DOHH2 (cell line): ENCODE measurements around the gene TMEM164.

Source experiments
- H3F3A ChIP-seq: fragments of 200-600 bp; sonication (generic), shearing (Covaris generic); 2 replicates; pipeline ENCODE4 v1.6.0; 2016; ENCODE audit warnings: antibody characterized with exemption, mild to moderate bottlenecking; ENCODE audit not compliant: control insufficient read depth, insufficient read depth
- H3K27ac ChIP-seq: fragments of 200-600 bp; sonication (generic); 2 replicates; pipeline ENCODE4 v1.5.1; 2014; ENCODE audit warnings: low read depth, mild to moderate bottlenecking, low read length, moderate library complexity
- H3K27me3 ChIP-seq: fragments of 200-600 bp; sonication (generic); 2 replicates; pipeline ENCODE4 v1.6.1; 2014; ENCODE audit warnings: mild to moderate bottlenecking, low read length, mixed read lengths; ENCODE audit not compliant: control insufficient read depth
- H3K36me3 ChIP-seq: fragments of 200-600 bp; sonication (generic); 2 replicates; pipeline ENCODE4 v1.6.1; 2014; ENCODE audit warnings: mild to moderate bottlenecking, low read length, moderate library complexity, mixed read lengths; ENCODE audit not compliant: control insufficient read depth
- H3K4me1 ChIP-seq: fragments of 200-600 bp; sonication (generic); 2 replicates; pipeline ENCODE4 v1.6.1; 2014; ENCODE audit warnings: mild to moderate bottlenecking, low read length, mixed read lengths; ENCODE audit not compliant: control insufficient read depth
- H3K4me2 ChIP-seq: fragments of 200-600 bp; sonication (generic); 2 replicates; pipeline ENCODE4 v1.6.0; 2014; ENCODE audit warnings: mild to moderate bottlenecking, low read length, moderate library complexity
- H3K4me3 ChIP-seq: fragments of 200-600 bp; sonication (generic); 2 replicates; pipeline ENCODE4 v1.5.1; 2014; ENCODE audit warnings: mild to moderate bottlenecking, low read length, mixed read lengths
- H3K79me2 ChIP-seq: fragments of 200-600 bp; sonication (generic); 2 replicates; pipeline ENCODE4 v1.6.1; 2014; ENCODE audit warnings: mild to moderate bottlenecking, low read length, mixed read lengths; ENCODE audit not compliant: control insufficient read depth
- H3K9me2 ChIP-seq: fragments of 200-600 bp; sonication (generic); replicated peaks from 2 replicates; pipeline ENCODE4 v1.6.1; 2014; ENCODE audit warnings: mild to moderate bottlenecking, low read length, mixed read lengths; ENCODE audit not compliant: control insufficient read depth
- H3K9me3 ChIP-seq: fragments of 200-600 bp; sonication (generic); 2 replicates; pipeline ENCODE4 v1.6.1; 2014; ENCODE audit warnings: antibody characterized with exemption, low read length, mixed read lengths; ENCODE audit not compliant: control insufficient read depth, insufficient read depth
- H4K20me1 ChIP-seq: fragments of 200-600 bp; sonication (generic); 2 replicates; pipeline ENCODE4 v1.6.0; 2014; ENCODE audit warnings: low read depth, mild to moderate bottlenecking, antibody characterized with exemption, low read length, moderate library complexity; ENCODE audit not compliant: control insufficient read depth, insufficient read depth
- EZH2phosphoT487 ChIP-seq: fragments of 200-600 bp; sonication (generic); IDR thresholded peaks from 2 replicates; pipeline ENCODE4 v1.6.1; 2017; ENCODE audit warnings: borderline replicate concordance, mild to moderate bottlenecking, antibody characterized with exemption, low read length, moderate library complexity, mixed read lengths
- TF ChIP-seq, protein P1 (sequence below): fragments of 200-600 bp; sonication (generic); IDR thresholded peaks from one replicate; pipeline ENCODE4 v1.5.1; 2014; ENCODE audit warnings: antibody characterized with exemption, mild to moderate bottlenecking, low read depth, low read length; ENCODE audit not compliant: poor library complexity, severe bottlenecking

TMEM164 gene

DNA sequence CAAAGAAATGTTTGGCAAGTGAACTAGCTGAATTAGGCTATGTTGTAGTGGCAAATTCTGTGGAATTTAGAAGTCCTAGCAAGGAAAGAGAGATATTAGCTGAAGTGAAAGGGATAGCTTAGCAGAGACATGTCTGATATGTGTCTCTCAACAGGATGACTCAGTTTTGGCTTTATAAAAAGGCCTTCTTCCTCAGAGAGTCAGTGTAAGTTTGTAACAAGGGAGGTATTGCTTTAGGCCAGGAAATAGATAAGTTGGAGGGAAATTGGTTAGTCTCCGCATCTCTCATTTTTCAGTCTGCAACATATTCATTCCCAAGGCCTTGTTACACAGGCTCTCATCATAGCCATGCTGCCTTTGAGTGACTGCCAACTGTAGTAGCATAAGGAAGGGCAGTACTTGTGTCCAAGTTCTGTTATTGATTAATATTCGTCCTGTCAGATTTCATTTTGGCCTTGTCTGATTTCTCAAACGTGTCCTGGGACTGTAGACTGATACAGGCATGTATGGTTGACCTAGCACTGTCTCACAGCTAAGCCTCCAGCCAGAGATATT lies 4.0 kb downstream of the TMEM164 start:
- Histone ChIP-seq H3K79me2 (peaks cover 6% of the 10 kb centered on the region), H3K4me1 (peaks cover 12% of the 10 kb centered on the region), H3K4me2 (no peak overlapping the region), H3K9me3 (no peaks in the 10 kb centered on the region), H3F3A (no peaks in the 10 kb centered on the region), H4K20me1 (no peaks in the 10 kb centered on the region), H3K27me3 (no peaks in the 10 kb centered on the region), H3K9me2 (no peaks in the 10 kb centered on the region), H3K36me3 (no peaks in the 10 kb centered on the region), H3K4me3 (no peak overlapping the region), H3K27ac (no peak overlapping the region)
- no peak for TF ChIP-seq EZH2phosphoT487
- TF ChIP-seq, protein P1, sequence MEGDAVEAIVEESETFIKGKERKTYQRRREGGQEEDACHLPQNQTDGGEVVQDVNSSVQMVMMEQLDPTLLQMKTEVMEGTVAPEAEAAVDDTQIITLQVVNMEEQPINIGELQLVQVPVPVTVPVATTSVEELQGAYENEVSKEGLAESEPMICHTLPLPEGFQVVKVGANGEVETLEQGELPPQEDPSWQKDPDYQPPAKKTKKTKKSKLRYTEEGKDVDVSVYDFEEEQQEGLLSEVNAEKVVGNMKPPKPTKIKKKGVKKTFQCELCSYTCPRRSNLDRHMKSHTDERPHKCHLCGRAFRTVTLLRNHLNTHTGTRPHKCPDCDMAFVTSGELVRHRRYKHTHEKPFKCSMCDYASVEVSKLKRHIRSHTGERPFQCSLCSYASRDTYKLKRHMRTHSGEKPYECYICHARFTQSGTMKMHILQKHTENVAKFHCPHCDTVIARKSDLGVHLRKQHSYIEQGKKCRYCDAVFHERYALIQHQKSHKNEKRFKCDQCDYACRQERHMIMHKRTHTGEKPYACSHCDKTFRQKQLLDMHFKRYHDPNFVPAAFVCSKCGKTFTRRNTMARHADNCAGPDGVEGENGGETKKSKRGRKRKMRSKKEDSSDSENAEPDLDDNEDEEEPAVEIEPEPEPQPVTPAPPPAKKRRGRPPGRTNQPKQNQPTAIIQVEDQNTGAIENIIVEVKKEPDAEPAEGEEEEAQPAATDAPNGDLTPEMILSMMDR = no peak

DNA sequence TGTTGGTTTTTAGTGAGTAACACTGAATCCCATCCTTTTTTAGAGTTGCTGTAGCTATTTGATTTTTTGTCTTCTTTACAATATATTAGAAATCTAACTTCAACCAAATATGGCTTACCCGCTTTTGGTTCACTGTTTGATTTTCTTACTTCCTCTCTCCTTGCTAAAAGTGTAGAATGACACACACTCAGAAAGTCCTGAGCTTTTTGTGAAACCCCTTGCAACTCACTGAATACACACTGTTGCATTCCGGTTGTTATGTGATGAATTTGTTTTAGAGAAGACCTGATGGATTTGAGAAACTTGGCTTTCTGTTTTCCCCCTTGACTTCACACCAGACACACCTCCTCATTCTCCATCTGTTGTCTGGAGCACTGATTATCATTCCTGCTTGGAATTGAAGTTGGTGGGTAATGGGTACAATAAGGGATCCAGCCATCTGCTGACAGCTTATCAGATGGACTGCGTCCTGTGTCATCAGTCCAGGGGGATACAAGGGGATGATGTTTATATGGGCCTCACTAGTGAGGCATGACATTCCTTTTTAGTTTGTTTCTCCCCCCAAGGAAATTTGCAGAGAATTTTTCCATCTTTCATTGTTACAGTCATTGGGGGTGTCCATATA lies 5.2 kb downstream of the TMEM164 start:
- no peak overlapping the region for H3K27ac ChIP-seq
- no peak overlapping the region for H3K4me3 ChIP-seq
- H3K9me3 ChIP-seq = no peaks in the 10 kb centered on the region
- no peaks in the 10 kb centered on the region for H3K36me3 ChIP-seq
- no peaks in the 10 kb centered on the region for H4K20me1 ChIP-seq
- TF ChIP-seq, protein P1 = no peak
- no peak for TF ChIP-seq EZH2phosphoT487
- no peaks in the 10 kb centered on the region for H3K27me3 ChIP-seq
- H3K79me2 ChIP-seq = peaks cover 5% of the 10 kb centered on the region
- H3K4me2 ChIP-seq = no peak overlapping the region
- H3K4me1 ChIP-seq = peaks cover 9% of the 10 kb centered on the region
- no peaks in the 10 kb centered on the region for H3K9me2 ChIP-seq
- no peaks in the 10 kb centered on the region for H3F3A ChIP-seq

DNA sequence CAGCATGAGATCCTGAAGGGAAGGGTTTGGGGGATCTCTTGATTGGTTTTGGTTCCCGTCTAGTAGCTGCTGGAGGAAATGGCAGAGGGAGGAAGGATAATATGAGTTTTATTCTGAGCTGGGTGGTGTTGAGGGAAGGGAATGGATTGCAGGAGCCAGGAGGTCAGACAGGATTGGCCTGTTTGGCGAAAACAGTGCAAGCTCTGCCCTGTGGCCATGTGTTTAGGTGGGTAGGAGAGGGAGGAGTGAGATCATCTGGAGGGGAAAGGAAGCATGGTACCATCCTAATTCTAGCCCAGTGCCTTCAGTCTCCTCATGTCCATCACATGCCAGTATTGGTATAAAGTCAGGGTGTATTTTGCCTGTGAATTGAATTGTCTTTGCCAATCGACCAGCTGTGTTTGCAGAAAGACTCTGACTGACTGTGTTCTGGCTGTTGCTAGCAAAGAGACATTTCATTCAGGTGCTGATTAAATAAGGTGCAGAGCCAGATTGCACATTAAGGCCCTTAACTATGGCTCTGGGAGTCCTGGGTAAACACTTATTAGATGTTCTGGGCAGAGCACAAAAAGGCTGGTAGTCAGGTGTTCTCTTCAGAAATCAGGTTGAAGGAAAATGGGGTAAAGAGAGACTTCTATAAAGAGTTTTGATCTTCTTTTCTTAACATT lies 10.0 kb downstream of the TMEM164 start:
- no peaks in the 10 kb centered on the region for H3K79me2 ChIP-seq

More for the DNA sequence above, 10.0 kb downstream of the TMEM164 start:
- H4K20me1 ChIP-seq = no peaks in the 10 kb centered on the region
- H3K36me3 ChIP-seq = no peaks in the 10 kb centered on the region
- TF ChIP-seq EZH2phosphoT487 = no peak
- TF ChIP-seq, protein P1 = no peak
- no peaks in the 10 kb centered on the region for H3K9me3 ChIP-seq
- no peaks in the 10 kb centered on the region for H3K9me2 ChIP-seq
- H3K4me1 ChIP-seq = no peaks in the 10 kb centered on the region
- no peak overlapping the region for H3K27ac ChIP-seq
- H3K27me3 ChIP-seq = no peaks in the 10 kb centered on the region
- no peak overlapping the region for H3K4me2 ChIP-seq
- no peaks in the 10 kb centered on the region for H3F3A ChIP-seq
- no peak overlapping the region for H3K4me3 ChIP-seq
